HCT116 (cell line): ENCODE results near the gene CLIC4. TPM values are rescaled to one million over a fixed set of nuclear protein-coding genes. Genes with fewer than 3 reads are reported as not detected.

Experiments used
- ATAC-seq: fragments of 200-7000 bp; cut with Tn5 transposase; 2 replicates; pipeline ENCODE4 v1.9.1; 2020; ENCODE audit warnings: mild to moderate bottlenecking, moderate library complexity
- BruUV-seq: library from RNA; stranded (reverse); fragments of 400-500 nt; replicated peaks from 2 replicates; lab custom pipeline; 2021; lab: Mats Ljungman, UMichigan
- CTCF ChIA-PET: fragments of 300-600 bp; sonication (Branson Sonifier 250); formaldehyde crosslinking; loops from one replicate; lab custom pipeline; 2021; ENCODE audit warnings: antibody characterized with exemption; lab: Charles Lee
- POLR2A ChIA-PET: fragments of 300-600, 350-600 bp; sonication (Branson Sonifier 250); formaldehyde crosslinking; loops from one replicate; lab custom pipeline; 2021; ENCODE audit warnings: antibody characterized with exemption; lab: Charles Lee
- RAD21 ChIA-PET, 2 experiments: fragments of 300-600 bp; sonication (Branson Sonifier 250); formaldehyde crosslinking; loops; one replicate each; lab custom pipeline; 2023; ENCODE audit warnings: low total read pairs in 2 of 2; ENCODE audit not compliant: uncharacterized antibody in 2 of 2, unreplicated experiment in 2 of 2, low non-redundant PET in 1 of 2; lab: Charles Lee
- DNase-seq: peaks from one replicate; pipeline ENCODE4 v3.0.0-alpha.2; 2010; ENCODE audit warnings: low read depth, low spot score
- H2AFZ ChIP-seq: fragments of 200-600 bp; shearing (Covaris generic), sonication (generic); 2 replicates; pipeline ENCODE4 v1.6.1; 2017; ENCODE audit warnings: low read depth, mixed run types, mixed read lengths, antibody characterized with exemption, low read length; ENCODE audit not compliant: poor library complexity, severe bottlenecking
- H3K27ac ChIP-seq: 2 replicates; pipeline ENCODE4 v1.5.1; 2012; ENCODE audit warnings: low read depth, low read length
- H3K27me3 ChIP-seq: fragments of 200-600 bp; sonication (generic); 2 replicates; pipeline ENCODE4 v1.6.1; 2016; ENCODE audit warnings: mixed run types, low read length, mixed read lengths; ENCODE audit not compliant: insufficient read depth
- H3K36me3 ChIP-seq, 2 experiments: fragments of 200-500 bp in 1 of 2; fragments of 200-600 bp in 1 of 2; sonication (Bioruptor generic) in 1 of 2; sonication (generic) in 1 of 2; 2 replicates each; pipeline versions ENCODE4 v1.5.1 to v1.6.1; 2014 to 2016; ENCODE audit warnings: low read length in 2 of 2, inconsistent platforms in 1 of 2, mixed read lengths in 1 of 2, mixed run types in 1 of 2; ENCODE audit not compliant: insufficient read depth in 2 of 2, control insufficient read depth in 1 of 2
- H3K4me1 ChIP-seq, 2 experiments: fragments of 200-600 bp in 1 of 2; sonication (generic) in 1 of 2; 2 replicates each; pipeline versions ENCODE4 v1.5.1 to v1.6.1; 2012 to 2017; ENCODE audit warnings: low read length in 2 of 2, inconsistent platforms in 1 of 2, mild to moderate bottlenecking in 1 of 2, mixed read lengths in 1 of 2, mixed run types in 1 of 2, moderate library complexity in 1 of 2; ENCODE audit not compliant: insufficient read depth in 2 of 2, control insufficient read depth in 1 of 2
- H3K4me2 ChIP-seq: fragments of 200-600 bp; sonication (generic); 2 replicates; pipeline ENCODE4 v1.6.1; 2017; ENCODE audit warnings: mixed run types, low read length, mixed read lengths
- H3K4me3 ChIP-seq, 2 experiments: fragments of 200-600 bp in 1 of 2; sonication (generic) in 1 of 2; replicated peaks in 1 of 2; 2 replicates each; pipeline ENCODE4 v1.5.1; 2011 to 2016; ENCODE audit warnings: low read length in 2 of 2, control low read depth in 1 of 2, low read depth in 1 of 2, mild to moderate bottlenecking in 1 of 2, mixed read lengths in 1 of 2, mixed run types in 1 of 2
- H3K79me2 ChIP-seq: fragments of 200-600 bp; sonication (generic); 2 replicates; pipeline ENCODE4 v1.6.1; 2017; ENCODE audit warnings: mild to moderate bottlenecking, mixed run types, low read length, moderate library complexity, mixed read lengths; ENCODE audit not compliant: insufficient read depth
- H3K9ac ChIP-seq: fragments of 200-600 bp; sonication (generic); 2 replicates; pipeline ENCODE4 v1.6.1; 2016; ENCODE audit warnings: low read length, mixed read lengths
- H3K9me2 ChIP-seq: fragments of 200-600 bp; sonication (generic), shearing (Covaris generic); 2 replicates; pipeline ENCODE4 v1.6.1; 2017; ENCODE audit warnings: mixed run types, mild to moderate bottlenecking, moderate library complexity; ENCODE audit not compliant: insufficient read depth
- H3K9me3 ChIP-seq, 2 experiments: fragments of 200-500 bp in 1 of 2; fragments of 200-600 bp in 1 of 2; sonication (Bioruptor generic) in 1 of 2; sonication (generic) in 1 of 2; 2 replicates each; pipeline ENCODE4 v1.6.1; 2014 to 2017; ENCODE audit warnings: low read length in 2 of 2, mixed read lengths in 2 of 2, inconsistent platforms in 1 of 2, low read depth in 1 of 2, mild to moderate bottlenecking in 1 of 2, mixed run types in 1 of 2, moderate library complexity in 1 of 2; ENCODE audit not compliant: control insufficient read depth in 1 of 2, insufficient read depth in 1 of 2
- H4K20me1 ChIP-seq: fragments of 200-600 bp; sonication (generic), shearing (Covaris generic); 2 replicates; pipeline ENCODE4 v1.6.1; 2017; ENCODE audit warnings: mixed run types, mild to moderate bottlenecking, moderate library complexity; ENCODE audit not compliant: insufficient read depth
- ATF3 ChIP-seq: IDR thresholded peaks from 2 replicates; pipeline ENCODE4 v1.6.1; 2012
- CBX3 ChIP-seq: IDR thresholded peaks from 2 replicates; pipeline ENCODE4 v1.6.1; 2012; ENCODE audit warnings: low read depth
- CTCF ChIP-seq, 3 experiments: fragments of 200-600 bp in 1 of 3; sonication (generic) in 1 of 3; IDR thresholded peaks in 2 of 3; conservative IDR thresholded peaks in 1 of 3; 2 replicates each; pipeline ENCODE4 v1.5.1; 2012 to 2017; ENCODE audit warnings: low read depth in 2 of 3, low read length in 2 of 3, antibody characterized with exemption in 1 of 3, borderline replicate concordance in 1 of 3, control low read depth in 1 of 3, mild to moderate bottlenecking in 1 of 3, mixed read lengths in 1 of 3, mixed run types in 1 of 3, moderate library complexity in 1 of 3; ENCODE audit not compliant: insufficient read depth in 1 of 3
- EGR1 ChIP-seq: IDR thresholded peaks from 2 replicates; pipeline ENCODE4 v1.6.1; 2012; ENCODE audit warnings: low read depth
- ELF1 ChIP-seq: IDR thresholded peaks from 2 replicates; pipeline ENCODE4 v1.6.1; 2012; ENCODE audit warnings: low read depth, borderline replicate concordance
- EZH2phosphoT487 ChIP-seq: fragments of 200-600 bp; IDR thresholded peaks from 2 replicates; pipeline ENCODE4 v1.6.1; 2018; ENCODE audit warnings: antibody characterized with exemption, borderline replicate concordance
- FOSL1 ChIP-seq: IDR thresholded peaks from 2 replicates; pipeline ENCODE4 v1.6.1; 2012; ENCODE audit warnings: low read depth
- MAX ChIP-seq: IDR thresholded peaks from 2 replicates; pipeline ENCODE4 v1.6.1; 2012
- POLR2AphosphoS5 ChIP-seq: IDR thresholded peaks from 2 replicates; pipeline ENCODE4 v1.6.1; 2011; ENCODE audit warnings: mild to moderate bottlenecking, low read depth, low read length, moderate library complexity
- RAD21 ChIP-seq: IDR thresholded peaks from 2 replicates; pipeline ENCODE4 v1.6.1; 2012; ENCODE audit warnings: low read depth, mild to moderate bottlenecking
- SIN3A ChIP-seq: IDR thresholded peaks from 2 replicates; pipeline ENCODE4 v1.6.1; 2012; ENCODE audit warnings: low read depth
- SP1 ChIP-seq: IDR thresholded peaks from 2 replicates; pipeline ENCODE4 v1.6.1; 2012; ENCODE audit warnings: low read depth
- SRF ChIP-seq: IDR thresholded peaks from 2 replicates; pipeline ENCODE4 v1.6.1; 2012; ENCODE audit warnings: low read depth
- TCF7L2 ChIP-seq: IDR thresholded peaks from 2 replicates; pipeline ENCODE4 v1.7.0; 2011; ENCODE audit warnings: borderline replicate concordance, inconsistent platforms; ENCODE audit not compliant: insufficient read depth, insufficient read length; ENCODE audit errors: extremely low read depth
- YY1 ChIP-seq: IDR thresholded peaks from 2 replicates; pipeline ENCODE4 v1.6.1; 2011; ENCODE audit warnings: low read length, low read depth, moderate library complexity, mild to moderate bottlenecking; ENCODE audit not compliant: insufficient replicate concordance; ENCODE audit errors: extremely low read depth
- ZBTB33 ChIP-seq: IDR thresholded peaks from 2 replicates; pipeline ENCODE4 v1.6.1; 2011; ENCODE audit warnings: mild to moderate bottlenecking, low read length, moderate library complexity; ENCODE audit not compliant: insufficient replicate concordance; ENCODE audit errors: extremely low read depth
- ZFX ChIP-seq: fragments of 450-650 bp; IDR thresholded peaks from 2 replicates; pipeline ENCODE4 v1.6.1; 2017
- ZNF274 ChIP-seq: fragments of 200-500 bp; sonication (Bioruptor generic); IDR thresholded peaks from 2 replicates; pipeline ENCODE4 v1.6.1; 2014; ENCODE audit warnings: mild to moderate bottlenecking, low read depth, low read length, inconsistent platforms
- intact Hi-C: fragments of 100-400 bp; cut with micrococcal nuclease; formaldehyde crosslinking; loops from 2 replicates; pipeline ENCODE4 v1.10.0; 2022
- total RNA-seq: library from RNA; stranded (reverse); gene quantifications from one replicate; pipeline ENCODE4 v1.2.1, GENCODE V29; 2021; ENCODE audit not compliant: unreplicated experiment

Gene CLIC4
- total RNA-seq, 1 experiment from 2014 or later = 77.2 TPM

DNA sequence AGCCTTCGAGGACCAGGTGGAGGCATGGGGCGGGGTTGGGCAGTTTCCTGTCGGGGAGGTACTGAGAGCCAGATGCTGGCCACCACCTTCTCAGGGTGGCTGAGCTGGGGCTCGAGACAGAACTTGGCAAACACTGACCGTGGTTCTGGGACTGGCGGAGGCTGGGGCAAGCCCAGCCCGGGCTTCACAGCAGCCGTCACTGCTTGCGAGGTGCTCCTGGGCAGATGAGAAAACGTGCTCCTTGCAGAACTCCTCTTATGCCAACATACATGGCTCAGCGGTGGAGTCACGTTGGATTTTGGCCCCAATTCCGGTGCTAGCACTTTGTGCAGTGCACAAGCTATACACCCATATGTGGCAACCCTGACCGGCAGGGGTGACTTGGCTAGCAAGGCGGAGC is 115.6 kb downstream of the CLIC4 start:
- Histone ChIP-seq H4K20me1 (no peaks in the 10 kb centered on the region), H3K9me2 (no peaks in the 10 kb centered on the region), H3K9ac (no peak overlapping the region), H3K4me1 (peaks cover 7 to 8% of the 10 kb centered on the region in 2 experiments; a peak in 2 of 4 replicates), H3K27me3 (no peaks in the 10 kb centered on the region; the same call in 1 of the 2 replicates), H2AFZ (no peak overlapping the region), H3K27ac (no peak overlapping the region), H3K79me2 (no peaks in the 10 kb centered on the region), H3K4me3 (no peak overlapping the region), H3K4me2 (no peak overlapping the region), H3K36me3 (no peaks in the 10 kb centered on the region), H3K9me3 (no peaks in the 10 kb centered on the region)
- no peak for TF ChIP-seq SIN3A
- TF ChIP-seq EGR1 = no peak
- TF ChIP-seq POLR2AphosphoS5 = no peak
- no peak for TF ChIP-seq ELF1
- TF ChIP-seq SP1 = no peak
- TF ChIP-seq ZFX = no peak
- TF ChIP-seq MAX = no peak
- TF ChIP-seq CBX3 = no peak
- TF ChIP-seq RAD21 = no peak
- no peak for TF ChIP-seq ATF3
- no peak for TF ChIP-seq YY1
- no peak for TF ChIP-seq ZBTB33
- no peak for TF ChIP-seq SRF
- TF ChIP-seq EZH2phosphoT487 = no peak
- no peak for TF ChIP-seq TCF7L2
- no peak for TF ChIP-seq ZNF274
- TF ChIP-seq FOSL1 = no peak
- no peak for TF ChIP-seq CTCF (IDR thresholded peaks at IDR 0.05 in 2 of 3, conservative IDR thresholded peaks at IDR 0.05 in 1 of 3; ENCODE audit: borderline replicate concordance in 1 of 3, insufficient read depth in 1 of 3, low read depth in 2 of 3, low read length in 2 of 3)
- ChIA-PET POLR2A (no interaction called here), CTCF (no interaction called here), RAD21 (no interaction called here)
- no TSS peak for BruUV-seq
- no peak for ATAC-seq
- DNase-seq = no peak
- intact Hi-C loops = no loop called here
